ENCODE measurements around the gene UFD1.

DNA sequence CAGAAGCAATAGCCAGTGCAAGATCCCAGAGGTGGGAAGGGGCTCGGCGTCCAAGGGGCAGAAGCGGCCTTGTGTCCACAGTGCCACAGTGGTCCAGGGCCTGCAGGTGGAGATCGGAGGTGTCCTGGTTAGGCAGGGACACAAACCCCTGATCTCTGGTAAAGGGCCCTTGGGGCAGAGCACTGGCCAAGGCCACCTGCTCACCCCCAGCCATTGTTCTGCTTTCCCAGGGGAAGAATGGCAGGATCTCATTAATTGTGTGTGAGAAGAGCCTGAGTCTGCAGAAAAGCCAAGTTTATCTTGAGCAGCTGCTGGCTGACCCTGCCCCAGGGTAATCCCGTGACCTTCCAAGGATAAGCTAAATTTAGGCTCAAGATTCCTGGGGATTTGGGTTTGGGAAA is 48.3 kb upstream of the UFD1 start:
- TF ChIP-seq, protein P1, sequence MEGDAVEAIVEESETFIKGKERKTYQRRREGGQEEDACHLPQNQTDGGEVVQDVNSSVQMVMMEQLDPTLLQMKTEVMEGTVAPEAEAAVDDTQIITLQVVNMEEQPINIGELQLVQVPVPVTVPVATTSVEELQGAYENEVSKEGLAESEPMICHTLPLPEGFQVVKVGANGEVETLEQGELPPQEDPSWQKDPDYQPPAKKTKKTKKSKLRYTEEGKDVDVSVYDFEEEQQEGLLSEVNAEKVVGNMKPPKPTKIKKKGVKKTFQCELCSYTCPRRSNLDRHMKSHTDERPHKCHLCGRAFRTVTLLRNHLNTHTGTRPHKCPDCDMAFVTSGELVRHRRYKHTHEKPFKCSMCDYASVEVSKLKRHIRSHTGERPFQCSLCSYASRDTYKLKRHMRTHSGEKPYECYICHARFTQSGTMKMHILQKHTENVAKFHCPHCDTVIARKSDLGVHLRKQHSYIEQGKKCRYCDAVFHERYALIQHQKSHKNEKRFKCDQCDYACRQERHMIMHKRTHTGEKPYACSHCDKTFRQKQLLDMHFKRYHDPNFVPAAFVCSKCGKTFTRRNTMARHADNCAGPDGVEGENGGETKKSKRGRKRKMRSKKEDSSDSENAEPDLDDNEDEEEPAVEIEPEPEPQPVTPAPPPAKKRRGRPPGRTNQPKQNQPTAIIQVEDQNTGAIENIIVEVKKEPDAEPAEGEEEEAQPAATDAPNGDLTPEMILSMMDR (conservative IDR thresholded peaks at IDR 0.05 in 1 of 2, IDR thresholded peaks at IDR 0.05 in 1 of 2; ENCODE audit: low read depth in 1 of 2, low read length in 2 of 2): no peak
- no peak for TF ChIP-seq EZH2 (IDR thresholded peaks at IDR 0.05; ENCODE audit: low read length, missing control alignments)

All from fibroblast of lung (primary cell).